ENCODE measurements around the gene ZNF334. TPM values are rescaled to one million over a fixed set of nuclear protein-coding genes. Genes with fewer than 3 reads are reported as not detected.

ZNF334 gene
- total and polyA plus RNA-seq, 12 donors: 0.64 to 3.0 (median 1.6) TPM

GRCh38 chr20:46468508-46468907, 44.9 kb downstream of the ZNF334 start:
- Histone ChIP-seq H3K27me3 (peaks cover 0 to 5% (median 0%) of the 10 kb centered on the region in 7 donors), H3K4me1 (no peaks in the 10 kb centered on the region), H3K36me3 (no peaks in the 10 kb centered on the region), H3K27ac (no peak overlapping the region), H3K9me3 (no peaks in the 10 kb centered on the region), H3K4me3 (no peak overlapping the region)
- WGBS, 2 donors: 86% methylated on average over 8 of the region's 8 CpGs
- TF ChIP-seq CTCF (IDR thresholded peaks at IDR 0.05): no peak
- ATAC-seq (no peak), DNase-seq (no peak)
- intact Hi-C loops (cut with DNase I): no loop called here

- H3K9me3 ChIP-seq: no peaks in the 10 kb centered on the region
- DNase-seq (no peak), ATAC-seq (no peak)
- no peak overlapping the region for H3K27ac ChIP-seq
- WGBS, 2 donors: 76 to 81% methylated on average over 3 of the region's 3 CpGs
- no peaks in the 10 kb centered on the region for H3K36me3 ChIP-seq
- no peaks in the 10 kb centered on the region for H3K4me1 ChIP-seq
- peaks cover 0 to 15% (median 3%) of the 10 kb centered on the region in 7 donors for H3K27me3 ChIP-seq
- no peak overlapping the region for H3K4me3 ChIP-seq
- no peak for TF ChIP-seq CTCF (IDR thresholded peaks at IDR 0.05)
- intact Hi-C loops (cut with DNase I): no loop called here
These were observed 48.9 kb downstream of the ZNF334 start for GRCh38 chr20:46464451-46464850.

- no peak for TF ChIP-seq CTCF (IDR thresholded peaks at IDR 0.05)
- ATAC-seq (no peak), DNase-seq (no peak)
- Histone ChIP-seq H3K4me3 (no peak overlapping the region), H3K27ac (no peak overlapping the region), H3K9me3 (no peaks in the 10 kb centered on the region), H3K27me3 (peaks cover 3 to 21% (median 9%) of the 10 kb centered on the region in 7 donors), H3K4me1 (peaks cover 0 to 6% (median 0%) of the 10 kb centered on the region in 9 donors), H3K36me3 (no peaks in the 10 kb centered on the region)
- WGBS, 2 donors: 80 to 84% methylated on average over 4 of the region's 4 CpGs
- intact Hi-C loops (cut with DNase I): no loop called here
These were observed 49.5 kb downstream of the ZNF334 start for GRCh38 chr20:46463852-46464251.

GRCh38 chr20:46461808-46462207, 51.6 kb downstream of the ZNF334 start:
- whole genome bisulfite sequencing, 2 donors: 54 to 81% methylated on average over 3 of the region's 3 CpGs
- Histone ChIP-seq H3K9me3 (peaks cover 0 to 10% (median 0%) of the 10 kb centered on the region in 11 donors), H3K27me3 (peaks cover 4 to 39% (median 22%) of the 10 kb centered on the region in 7 donors), H3K4me3 (no peak overlapping the region), H3K27ac (no peak overlapping the region), H3K4me1 (peaks cover 0 to 8% (median 0%) of the 10 kb centered on the region in 9 donors), H3K36me3 (no peaks in the 10 kb centered on the region)
- intact Hi-C loops (cut with DNase I): no loop called here
- ATAC-seq (no peak), DNase-seq (no peak)
- no peak for TF ChIP-seq CTCF (IDR thresholded peaks at IDR 0.05)
